ENCODE measurements around the gene ZNF865.

DNA sequence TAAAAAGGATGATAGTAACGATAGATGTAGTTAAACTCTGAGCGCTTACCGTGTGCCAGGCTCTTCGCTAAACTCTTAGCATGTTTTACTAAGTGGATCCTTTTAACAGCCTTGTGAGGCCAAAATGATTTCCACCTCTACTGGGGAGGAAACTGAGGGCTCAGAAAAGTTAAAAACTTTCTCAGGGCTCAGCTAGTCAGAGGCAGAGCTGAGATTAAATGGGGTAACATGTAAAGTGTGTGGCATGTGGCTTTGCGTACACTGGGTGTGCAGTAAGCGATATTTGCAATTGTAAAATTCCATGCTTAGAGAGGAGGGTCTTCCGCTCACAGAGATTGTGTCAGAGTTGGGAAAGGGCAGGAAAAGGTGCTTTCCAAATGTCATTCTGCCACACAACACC lies 51.1 kb downstream of the ZNF865 start:
- TF ChIP-seq, protein P1, sequence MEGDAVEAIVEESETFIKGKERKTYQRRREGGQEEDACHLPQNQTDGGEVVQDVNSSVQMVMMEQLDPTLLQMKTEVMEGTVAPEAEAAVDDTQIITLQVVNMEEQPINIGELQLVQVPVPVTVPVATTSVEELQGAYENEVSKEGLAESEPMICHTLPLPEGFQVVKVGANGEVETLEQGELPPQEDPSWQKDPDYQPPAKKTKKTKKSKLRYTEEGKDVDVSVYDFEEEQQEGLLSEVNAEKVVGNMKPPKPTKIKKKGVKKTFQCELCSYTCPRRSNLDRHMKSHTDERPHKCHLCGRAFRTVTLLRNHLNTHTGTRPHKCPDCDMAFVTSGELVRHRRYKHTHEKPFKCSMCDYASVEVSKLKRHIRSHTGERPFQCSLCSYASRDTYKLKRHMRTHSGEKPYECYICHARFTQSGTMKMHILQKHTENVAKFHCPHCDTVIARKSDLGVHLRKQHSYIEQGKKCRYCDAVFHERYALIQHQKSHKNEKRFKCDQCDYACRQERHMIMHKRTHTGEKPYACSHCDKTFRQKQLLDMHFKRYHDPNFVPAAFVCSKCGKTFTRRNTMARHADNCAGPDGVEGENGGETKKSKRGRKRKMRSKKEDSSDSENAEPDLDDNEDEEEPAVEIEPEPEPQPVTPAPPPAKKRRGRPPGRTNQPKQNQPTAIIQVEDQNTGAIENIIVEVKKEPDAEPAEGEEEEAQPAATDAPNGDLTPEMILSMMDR (IDR thresholded peaks at IDR 0.05), result no peak
- no peak for TF ChIP-seq POLR2A (IDR thresholded peaks at IDR 0.05)

Data from Peyer's patch (tissue), 4 donors.